BLaER1 (cell line): ENCODE results near the gene ZSCAN4.

ENCODE experiments used
- H3K27ac ChIP-seq: shearing (Covaris generic); formaldehyde crosslinking; 2 replicates; pipeline ENCODE4 v1.8.1; 2022
- H3K27me3 ChIP-seq: shearing (Covaris generic); formaldehyde crosslinking; 2 replicates; pipeline ENCODE4 v1.8.1; 2022
- H3K36me3 ChIP-seq: shearing (Covaris generic); formaldehyde crosslinking; 2 replicates; pipeline ENCODE4 v1.8.1; 2022
- H3K4me1 ChIP-seq: shearing (Covaris generic); formaldehyde crosslinking; 2 replicates; pipeline ENCODE4 v1.8.1; 2022
- H3K4me2 ChIP-seq: shearing (Covaris generic); formaldehyde crosslinking; 2 replicates; pipeline ENCODE4 v1.8.1; 2022
- H3K4me3 ChIP-seq: shearing (Covaris generic); formaldehyde crosslinking; 2 replicates; pipeline ENCODE4 v1.8.1; 2022
- H3K9ac ChIP-seq: shearing (Covaris generic); formaldehyde crosslinking; 2 replicates; pipeline ENCODE4 v1.8.1; 2022
- H3K9me3 ChIP-seq: shearing (Covaris generic); formaldehyde crosslinking; 2 replicates; pipeline ENCODE4 v1.8.1; 2022
- H4K20me1 ChIP-seq: shearing (Covaris generic); formaldehyde crosslinking; 2 replicates; pipeline ENCODE4 v1.8.1; 2022
- Cebpa-rat ChIP-seq: shearing (Covaris generic); IDR thresholded peaks from 2 replicates; pipeline ENCODE4 v1.8.1; 2022

The ZSCAN4 gene

DNA sequence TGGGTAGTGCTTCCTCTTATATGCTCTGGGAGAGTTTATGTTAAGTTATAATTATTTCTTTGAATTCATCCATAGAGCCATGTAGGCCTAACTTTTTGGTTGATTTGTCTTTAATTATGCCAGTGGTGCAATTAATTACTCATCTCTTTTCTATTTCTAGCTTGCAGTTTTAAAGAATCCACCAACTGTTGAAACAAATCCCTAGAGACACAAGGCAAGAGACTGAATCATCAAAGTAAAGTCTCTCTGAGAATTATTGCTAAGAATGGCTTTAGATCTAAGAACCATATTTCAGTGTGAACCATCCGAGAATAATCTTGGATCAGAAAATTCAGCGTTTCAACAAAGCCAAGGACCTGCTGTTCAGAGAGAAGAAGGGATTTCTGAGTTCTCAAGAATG lies 7.1 kb downstream of the ZSCAN4 start:
- Histone ChIP-seq H3K4me2 (peak overlapping the region; percentile 64), H3K9me3 (no peaks in the 10 kb centered on the region), H3K4me3 (no peak overlapping the region), H3K27me3 (no peaks in the 10 kb centered on the region), H3K27ac (no peak overlapping the region), H3K4me1 (peaks cover 29% of the 10 kb centered on the region), H3K36me3 (no peaks in the 10 kb centered on the region), H3K9ac (no peak overlapping the region; the same call in 1 of the 2 replicates), H4K20me1 (no peaks in the 10 kb centered on the region)
- no peak for TF ChIP-seq Cebpa-rat

DNA sequence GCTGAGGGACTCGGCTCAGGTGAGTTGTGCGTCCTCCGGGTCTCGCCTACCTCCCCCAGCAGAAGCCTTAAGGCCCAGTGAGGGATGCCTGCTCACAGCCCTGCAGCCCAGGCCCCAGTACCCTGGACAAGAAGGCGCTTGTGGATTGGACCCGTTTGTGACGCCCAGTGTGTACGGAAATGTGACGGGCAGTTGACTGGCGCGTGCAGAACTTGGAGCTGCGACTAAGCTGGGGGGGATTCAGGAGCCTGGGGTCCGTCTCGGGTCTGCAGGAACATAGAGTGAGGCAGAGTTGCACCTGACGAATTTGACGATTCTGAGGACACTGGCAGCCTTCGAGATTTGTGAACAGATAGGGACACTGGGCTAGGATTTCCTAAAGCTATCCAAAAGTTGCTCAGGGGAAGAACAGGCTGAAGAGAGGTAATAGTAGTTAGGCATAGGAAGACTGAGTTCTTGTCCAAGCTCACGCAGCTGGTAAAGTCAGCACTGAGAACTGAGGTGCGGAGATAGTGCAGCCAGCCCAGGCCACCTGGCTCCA lies 13.6 kb downstream of the ZSCAN4 start:
- no peak for TF ChIP-seq Cebpa-rat
- Histone ChIP-seq H3K4me2 (peak overlapping the region; percentile 95), H3K27me3 (0 out of 2 replicates have a peak, but pooled peaks cover 5% of the 10 kb centered on the region), H3K27ac (peak overlapping the region; percentile 92), H4K20me1 (peaks cover 17% of the 10 kb centered on the region; the same call in 1 of the 2 replicates), H3K9ac (peak overlapping the region; percentile 93), H3K9me3 (peaks cover 49% of the 10 kb centered on the region), H3K36me3 (peaks cover 43% of the 10 kb centered on the region), H3K4me3 (peak overlapping the region; percentile 94), H3K4me1 (peaks cover 19% of the 10 kb centered on the region)

GRCh38 chr19:57686727-57687126 lies 18.0 kb downstream of the ZSCAN4 start:
- Histone ChIP-seq H3K27ac (no peak overlapping the region), H3K9ac (no peak overlapping the region), H3K4me3 (peak overlapping the region; percentile 94), H3K36me3 (peaks cover 83% of the 10 kb centered on the region), H4K20me1 (peaks cover 17% of the 10 kb centered on the region; the same call in 1 of the 2 replicates), H3K4me2 (no peak overlapping the region), H3K27me3 (0 out of 2 replicates have a peak, but pooled peaks cover 5% of the 10 kb centered on the region), H3K4me1 (peaks cover 10% of the 10 kb centered on the region), H3K9me3 (peaks cover 93% of the 10 kb centered on the region)
- no peak for TF ChIP-seq Cebpa-rat

- no peak overlapping the region for H3K27ac ChIP-seq
Observed at GRCh38 chr19:57687363-57688010, 18.8 kb downstream of the ZSCAN4 start.

DNA sequence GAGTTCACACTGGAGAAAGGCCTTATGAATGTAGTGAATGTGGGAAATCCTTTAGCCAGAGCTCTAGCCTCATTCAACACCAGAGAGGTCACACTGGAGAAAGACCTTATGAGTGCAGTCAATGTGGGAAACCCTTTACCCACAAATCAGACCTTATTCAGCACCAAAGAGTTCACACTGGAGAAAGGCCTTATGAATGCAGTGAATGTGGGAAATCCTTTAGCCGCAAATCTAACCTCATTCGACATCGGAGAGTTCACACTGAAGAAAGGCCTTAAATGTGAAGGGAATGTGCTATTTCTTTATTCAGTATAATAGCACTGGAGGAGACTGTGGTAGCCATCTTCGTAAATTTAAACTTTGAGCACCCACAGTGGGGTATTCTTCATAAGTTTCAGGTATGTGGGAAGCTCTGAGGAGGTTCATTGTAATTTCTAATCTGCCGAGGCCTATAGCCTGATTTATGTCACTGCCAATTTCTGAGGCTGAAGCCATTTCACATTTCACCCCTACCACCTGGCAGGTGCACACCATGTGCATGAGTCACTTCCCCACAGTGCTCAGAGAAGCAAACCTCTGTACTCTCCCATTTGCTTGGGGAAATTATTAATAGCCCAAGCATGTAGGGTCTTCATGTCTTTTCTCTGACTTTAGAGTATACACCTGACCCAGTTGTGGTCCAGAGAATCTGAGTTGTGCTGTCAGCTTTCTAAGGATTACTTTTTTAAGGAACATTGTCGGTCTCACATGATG lies 19.5 kb downstream of the ZSCAN4 start:
- H3K27me3 ChIP-seq, result 0 out of 2 replicates have a peak, but pooled peaks cover 5% of the 10 kb centered on the region

More at GRCh38 chr19:57687363-57688010, 18.8 kb downstream of the ZSCAN4 start:
- TF ChIP-seq Cebpa-rat, result no peak
- Histone ChIP-seq H3K4me3 (peak overlapping the region; percentile 94), H3K27me3 (0 out of 2 replicates have a peak, but pooled peaks cover 5% of the 10 kb centered on the region), H4K20me1 (peaks cover 20% of the 10 kb centered on the region; the same call in 1 of the 2 replicates), H3K9me3 (peaks cover 100% of the 10 kb centered on the region), H3K36me3 (peaks cover 91% of the 10 kb centered on the region), H3K4me2 (no peak overlapping the region), H3K9ac (no peak overlapping the region), H3K4me1 (peaks cover 10% of the 10 kb centered on the region)

DNA sequence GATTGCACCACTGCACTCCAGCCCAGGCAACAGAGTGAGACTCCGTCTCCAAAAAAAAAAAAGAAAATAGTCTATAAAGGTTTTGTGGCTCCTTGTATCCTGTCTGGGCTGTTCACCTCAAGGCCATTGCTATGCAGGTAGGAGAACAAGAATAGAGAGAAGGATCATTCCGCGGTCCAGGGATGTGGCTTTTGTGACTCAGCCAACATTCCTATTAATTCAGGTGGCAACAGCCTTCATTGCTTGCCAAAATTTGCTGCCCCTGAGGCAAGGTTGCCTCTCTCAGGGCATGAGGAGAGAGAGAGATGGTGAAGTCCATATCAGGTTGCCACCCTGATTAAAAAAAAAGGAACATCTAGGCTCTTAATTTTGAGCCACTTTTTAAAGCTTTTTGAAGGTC lies 21.0 kb downstream of the ZSCAN4 start:
- H3K36me3 ChIP-seq, result peaks cover 85% of the 10 kb centered on the region
- H3K4me1 ChIP-seq, result no peaks in the 10 kb centered on the region
- 0 out of 2 replicates have a peak overlapping the region, but pooled peaks have one; percentile 94 for H3K4me3 ChIP-seq
- H3K27ac ChIP-seq, result no peak overlapping the region
- H4K20me1 ChIP-seq, result peaks cover 36% of the 10 kb centered on the region
- peaks cover 85% of the 10 kb centered on the region for H3K9me3 ChIP-seq
- no peak overlapping the region for H3K9ac ChIP-seq
- no peak overlapping the region for H3K4me2 ChIP-seq
- H3K27me3 ChIP-seq, result 0 out of 2 replicates have a peak, but pooled peaks cover 2% of the 10 kb centered on the region
- TF ChIP-seq Cebpa-rat, result no peak

More for the DNA sequence above, 19.5 kb downstream of the ZSCAN4 start:
- Histone ChIP-seq H3K4me3 (peak overlapping the region; percentile 94), H3K9me3 (peaks cover 100% of the 10 kb centered on the region), H4K20me1 (peaks cover 27% of the 10 kb centered on the region; the same call in 1 of the 2 replicates), H3K4me2 (no peak overlapping the region), H3K9ac (no peak overlapping the region), H3K36me3 (peaks cover 96% of the 10 kb centered on the region), H3K27ac (no peak overlapping the region), H3K4me1 (peaks cover 3% of the 10 kb centered on the region)
- no peak for TF ChIP-seq Cebpa-rat

DNA sequence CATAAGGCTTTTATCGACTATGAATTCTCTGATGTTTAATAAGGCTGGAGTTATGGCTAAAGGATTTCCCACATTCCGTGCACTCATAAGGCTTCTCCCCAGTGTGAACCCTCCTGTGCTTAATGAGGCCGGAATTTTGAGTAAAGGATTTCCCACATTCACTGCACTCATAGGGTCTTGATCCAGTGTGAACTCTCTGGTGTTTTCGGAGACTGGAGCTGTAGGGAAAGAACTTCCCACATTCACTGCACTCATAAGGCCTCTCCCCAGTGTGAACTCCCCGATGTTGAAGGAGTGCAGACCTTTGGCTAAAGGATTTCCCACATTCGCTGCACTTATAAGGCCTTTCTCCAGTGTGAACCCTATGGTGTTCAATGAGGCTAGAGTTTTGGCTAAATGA lies 32.9 kb downstream of the ZSCAN4 start:
- H3K9me3 ChIP-seq, result peaks cover 56% of the 10 kb centered on the region
- peaks cover 10% of the 10 kb centered on the region for H3K27me3 ChIP-seq
- TF ChIP-seq Cebpa-rat, result no peak
- no peak overlapping the region for H3K4me2 ChIP-seq
- peaks cover 10% of the 10 kb centered on the region for H4K20me1 ChIP-seq
- H3K4me1 ChIP-seq, result no peaks in the 10 kb centered on the region
- no peak overlapping the region for H3K27ac ChIP-seq
- no peak overlapping the region for H3K4me3 ChIP-seq
- H3K36me3 ChIP-seq, result peaks cover 68% of the 10 kb centered on the region
- H3K9ac ChIP-seq, result no peak overlapping the region

GRCh38 chr19:57706346-57706745 lies 37.6 kb downstream of the ZSCAN4 start:
- TF ChIP-seq Cebpa-rat, result no peak
- Histone ChIP-seq H3K4me2 (no peak overlapping the region), H3K9me3 (peaks cover 59% of the 10 kb centered on the region), H3K4me1 (no peaks in the 10 kb centered on the region), H3K27me3 (peaks cover 44% of the 10 kb centered on the region), H3K36me3 (peaks cover 69% of the 10 kb centered on the region), H3K9ac (no peak overlapping the region), H3K27ac (no peak overlapping the region), H3K4me3 (no peak overlapping the region), H4K20me1 (peaks cover 43% of the 10 kb centered on the region)

DNA sequence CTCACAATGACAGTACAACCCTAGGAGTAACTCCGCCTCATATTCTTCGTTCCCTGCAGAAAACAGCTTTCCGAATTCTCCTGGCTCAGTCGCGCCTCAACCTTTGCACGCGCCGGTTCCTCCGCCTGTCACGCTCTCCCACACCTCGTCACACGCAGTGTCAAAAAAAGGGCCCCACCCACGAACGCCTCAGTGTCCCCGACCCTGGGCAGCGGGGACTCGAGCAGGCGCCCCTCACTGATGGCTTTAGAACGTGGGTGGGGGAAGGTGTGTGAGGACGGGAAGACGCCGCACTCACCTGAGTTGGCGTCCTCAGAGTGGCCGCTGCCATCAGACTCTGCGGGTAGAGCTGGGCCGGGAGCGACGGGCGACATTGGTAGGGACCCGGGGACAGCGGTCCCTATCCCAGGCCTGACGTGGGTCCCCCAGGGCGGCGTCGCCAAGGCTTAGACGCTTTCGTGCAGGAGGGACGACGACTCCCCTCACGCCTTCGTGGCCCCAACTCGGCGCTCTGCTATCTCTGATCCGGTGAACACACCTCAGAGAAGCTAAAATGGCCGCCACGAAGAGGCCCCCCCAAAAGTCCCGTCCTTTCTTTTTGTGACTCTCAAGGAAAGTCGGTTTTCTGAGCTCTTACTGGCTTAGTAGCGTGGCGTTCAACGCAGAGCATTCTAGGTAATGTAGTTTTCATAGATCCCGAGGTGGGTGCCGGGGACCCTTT lies 40.1 kb downstream of the ZSCAN4 start, which contains the start of gene ZNF154:
ZNF154 (minus strand) TSS at position 564 of the 721 bp plus-strand sequence; CDS start at position 331, 233 bp downstream.
- Histone ChIP-seq H3K4me3 (peak within 1 kb of the TSS; percentile 18; the same call in 1 of the 2 replicates), H3K9ac (no peak within 1 kb of the TSS)

More for the DNA sequence above, 40.1 kb downstream of the ZSCAN4 start, which contains the start of gene ZNF154:
- Histone ChIP-seq H3K27me3 (peaks cover 44% of the 10 kb centered on the region), H4K20me1 (peaks cover 43% of the 10 kb centered on the region), H3K4me2 (no peak within 1 kb of the TSS), H3K9me3 (peaks cover 41% of the 10 kb centered on the region), H3K36me3 (peaks cover 58% of the 10 kb centered on the region), H3K4me1 (no peaks in the 10 kb centered on the region), H3K27ac (no peak within 1 kb of the TSS)
- TF ChIP-seq Cebpa-rat, result no peak
